Spinal cord (tissue), 10 donors: Measurements from ENCODE around the gene MIXL1. TPM values are rescaled to one million over a fixed set of nuclear protein-coding genes. Genes with fewer than 3 reads are reported as not detected.

Experiments used
- DNase-seq, 6 donors: peaks; one replicate each; pipeline versions ENCODE4 v3.0.0 to v3.0.0-alpha.2; 2013 to 2015; ENCODE audit warnings: low spot score in 6 of 6, low read depth in 4 of 6
- H3K27ac ChIP-seq: one replicate; pipeline ENCODE4 v1.5.1; 2013; ENCODE audit warnings: low read depth, low read length, control low read depth
- H3K27me3 ChIP-seq: one replicate; pipeline ENCODE4 v1.6.1; 2013; ENCODE audit warnings: low read length; ENCODE audit not compliant: control insufficient read depth, insufficient read depth
- H3K36me3 ChIP-seq: one replicate; pipeline ENCODE4 v1.6.1; 2013; ENCODE audit warnings: low read length; ENCODE audit not compliant: control insufficient read depth, insufficient read depth
- H3K4me1 ChIP-seq: one replicate; pipeline ENCODE4 v1.6.1; 2013; ENCODE audit warnings: low read length; ENCODE audit not compliant: control insufficient read depth, insufficient read depth
- H3K4me3 ChIP-seq: one replicate; pipeline ENCODE4 v1.5.1; 2013; ENCODE audit warnings: low read depth, low read length, control low read depth
- H3K9me3 ChIP-seq: one replicate; pipeline ENCODE4 v1.6.1; 2013; ENCODE audit warnings: low read length; ENCODE audit not compliant: control insufficient read depth, insufficient read depth
- WGBS: methylation state at CpG from one replicate; pipeline ENCODE4 v1.1.5; 2013; ENCODE audit warnings: missing lambda C conversion rate; ENCODE audit not compliant: insufficient coverage; 5-methylcytosine and 5-hydroxymethylcytosine counted together
- polyA plus RNA-seq, 2 donors: library from polyadenylated mRNA; unstranded; fragments of 120-200 nt; gene quantifications; one replicate each; pipeline ENCODE4 v1.2.1, GENCODE V29; 2013; ENCODE audit not compliant: insufficient read length in 2 of 2
- total RNA-seq, 2 donors: library from RNA; depleted of rRNA in 1 of 2; stranded (reverse); fragments of 120-200 nt in 1 of 2; fragments of >200 nt in 1 of 2; gene quantifications; one replicate each; pipeline versions ENCODE4 v1.2.3 to v1.2.4, GENCODE V29; 2013 to 2014
- donor health status: healthy.

The MIXL1 gene
- total and polyA plus RNA-seq, 4 donors: 0.22 to 1.1 (median 0.71) TPM

DNA sequence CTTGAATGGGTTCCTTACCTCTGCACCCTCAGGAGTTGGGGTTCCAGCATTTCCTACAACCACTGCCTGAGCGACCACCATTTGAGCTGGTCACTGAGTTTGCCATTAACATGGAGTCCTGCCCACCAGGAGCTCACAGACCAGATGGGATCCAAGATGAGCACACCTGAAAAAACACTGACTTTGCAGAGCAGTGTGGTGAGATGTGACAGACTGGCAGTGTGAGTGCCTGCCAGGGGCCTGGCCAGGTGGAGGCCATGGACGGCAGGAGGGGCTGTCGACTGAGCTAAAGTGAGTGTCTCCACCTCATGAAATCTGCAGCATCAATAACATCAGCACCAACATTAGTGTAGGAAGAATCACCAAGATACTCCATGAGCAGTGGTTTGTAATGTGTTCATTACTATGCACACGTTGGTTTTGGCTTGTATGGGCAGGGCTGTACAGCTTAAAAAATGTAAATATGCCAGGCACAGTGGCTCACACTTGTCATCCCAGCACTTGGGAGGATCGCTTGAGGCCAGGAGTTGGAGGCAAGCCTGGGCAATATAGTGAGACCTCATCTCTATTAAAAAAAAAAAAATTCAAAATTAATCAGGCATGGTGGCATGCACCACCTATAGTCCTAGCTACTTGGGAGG lies 12.2 kb upstream of the MIXL1 start:
- no peak for DNase-seq
- Histone ChIP-seq H3K4me3 (no peak overlapping the region), H3K9me3 (no peaks in the 10 kb centered on the region), H3K27me3 (no peaks in the 10 kb centered on the region), H3K4me1 (no peaks in the 10 kb centered on the region), H3K27ac (no peak overlapping the region), H3K36me3 (no peaks in the 10 kb centered on the region)
- WGBS: no CpG with 5 or more reads among the region's 5 CpGs

- H3K27ac ChIP-seq: no peak overlapping the region
- no peaks in the 10 kb centered on the region for H3K27me3 ChIP-seq
- WGBS: 86% methylated on average over 6 of the region's 8 CpGs
These were observed 10.9 kb upstream of the MIXL1 start for GRCh38 chr1:226212545-226212944.

GRCh38 chr1:226215239-226215638 lies 8.2 kb upstream of the MIXL1 start:
- H3K4me3 ChIP-seq: no peak overlapping the region
- 38% methylated on average over 4 of the region's 5 CpGs for WGBS
- H3K4me1 ChIP-seq: no peaks in the 10 kb centered on the region
- no peak overlapping the region for H3K27ac ChIP-seq
- DNase-seq: no peak
- no peaks in the 10 kb centered on the region for H3K36me3 ChIP-seq
- no peaks in the 10 kb centered on the region for H3K27me3 ChIP-seq
- H3K9me3 ChIP-seq: no peaks in the 10 kb centered on the region

More at GRCh38 chr1:226212545-226212944, 10.9 kb upstream of the MIXL1 start:
- H3K9me3 ChIP-seq: no peaks in the 10 kb centered on the region
- no peaks in the 10 kb centered on the region for H3K36me3 ChIP-seq
- no peak overlapping the region for H3K4me3 ChIP-seq
- H3K4me1 ChIP-seq: no peaks in the 10 kb centered on the region
- DNase-seq: no peak

GRCh38 chr1:226216056-226216455 lies 7.4 kb upstream of the MIXL1 start:
- Histone ChIP-seq H3K36me3 (no peaks in the 10 kb centered on the region), H3K9me3 (no peaks in the 10 kb centered on the region), H3K27ac (no peak overlapping the region), H3K4me3 (no peak overlapping the region), H3K27me3 (no peaks in the 10 kb centered on the region), H3K4me1 (no peaks in the 10 kb centered on the region)
- no peak for DNase-seq
- 54% methylated on average over 5 of the region's 5 CpGs for WGBS

DNA sequence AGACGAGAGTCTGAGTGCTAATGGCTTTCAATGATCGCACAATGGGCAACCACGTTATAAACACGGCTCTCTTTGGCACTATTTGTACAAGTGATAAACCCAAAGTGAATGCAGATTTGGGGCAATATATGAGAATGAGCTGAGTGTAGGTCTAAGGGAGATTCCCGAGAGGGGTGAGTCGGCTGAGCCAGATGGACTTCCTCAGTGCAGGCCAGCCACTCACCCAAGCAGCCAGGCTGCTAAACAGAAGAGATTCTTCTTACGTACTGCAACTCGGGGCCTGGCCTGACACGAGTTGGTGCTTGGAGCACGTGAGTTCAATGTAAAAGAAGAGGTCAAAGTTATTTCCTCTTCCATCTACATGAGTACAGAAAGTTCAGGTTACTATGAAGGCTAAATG lies 6.2 kb upstream of the MIXL1 start:
- H3K4me1 ChIP-seq: no peaks in the 10 kb centered on the region
- H3K4me3 ChIP-seq: no peak overlapping the region
- H3K9me3 ChIP-seq: no peaks in the 10 kb centered on the region
- WGBS: 74% methylated on average over 5 of the region's 10 CpGs
- H3K36me3 ChIP-seq: no peaks in the 10 kb centered on the region
- no peak overlapping the region for H3K27ac ChIP-seq
- no peaks in the 10 kb centered on the region for H3K27me3 ChIP-seq
- no peak for DNase-seq

- WGBS: 31% methylated on average over 10 of the region's 11 CpGs
- Histone ChIP-seq H3K27ac (no peak overlapping the region), H3K36me3 (no peaks in the 10 kb centered on the region), H3K4me3 (no peak overlapping the region), H3K27me3 (peaks cover 18% of the 10 kb centered on the region), H3K9me3 (no peaks in the 10 kb centered on the region), H3K4me1 (peaks cover 11% of the 10 kb centered on the region)
- no peak for DNase-seq
These were observed 2.8 kb upstream of the MIXL1 start for GRCh38 chr1:226220473-226221189.

- 90% methylated on average over 5 of the region's 10 CpGs for WGBS
- no peaks in the 10 kb centered on the region for H3K9me3 ChIP-seq
- H3K27me3 ChIP-seq: peaks cover 18% of the 10 kb centered on the region
- no peak for DNase-seq
- H3K4me1 ChIP-seq: peaks cover 11% of the 10 kb centered on the region
- H3K27ac ChIP-seq: no peak overlapping the region
- H3K4me3 ChIP-seq: no peak overlapping the region
- H3K36me3 ChIP-seq: no peaks in the 10 kb centered on the region
These were observed 778 bp upstream of the MIXL1 start for GRCh38 chr1:226222686-226223085.

DNA sequence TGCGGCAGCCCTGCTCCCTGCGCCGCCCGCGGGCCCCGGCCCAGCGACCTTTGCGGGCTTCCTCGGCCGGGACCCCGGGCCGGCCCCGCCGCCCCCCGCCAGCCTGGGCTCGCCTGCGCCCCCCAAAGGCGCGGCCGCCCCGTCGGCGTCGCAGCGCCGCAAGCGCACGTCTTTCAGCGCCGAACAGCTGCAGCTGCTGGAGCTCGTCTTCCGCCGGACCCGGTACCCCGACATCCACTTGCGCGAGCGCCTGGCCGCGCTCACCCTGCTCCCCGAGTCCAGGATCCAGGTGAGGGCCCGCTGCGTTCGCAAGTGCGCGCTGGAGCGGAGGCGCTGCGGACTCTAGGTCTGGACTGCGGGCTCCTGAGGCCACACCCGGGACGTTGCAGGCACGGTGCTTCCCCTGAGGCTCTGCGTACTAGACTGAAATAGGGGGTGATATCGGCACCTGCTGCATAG lies 351 bp downstream of the MIXL1 start:
- peaks cover 18% of the 10 kb centered on the region for H3K27me3 ChIP-seq
- no peaks in the 10 kb centered on the region for H3K9me3 ChIP-seq
- H3K27ac ChIP-seq: no peak overlapping the region
- under 1% methylated on average over 52 of the region's 55 CpGs for WGBS
- H3K36me3 ChIP-seq: no peaks in the 10 kb centered on the region
- DNase-seq: peak in 2 of 6 donors; percentile 28 to 39
- H3K4me1 ChIP-seq: peaks cover 11% of the 10 kb centered on the region
- peak overlapping the region; percentile 33 for H3K4me3 ChIP-seq

GRCh38 chr1:226226601-226227000 lies 3.1 kb downstream of the MIXL1 start:
- Histone ChIP-seq H3K4me1 (peaks cover 11% of the 10 kb centered on the region), H3K27ac (no peak overlapping the region), H3K9me3 (no peaks in the 10 kb centered on the region), H3K4me3 (no peak overlapping the region), H3K27me3 (peaks cover 18% of the 10 kb centered on the region), H3K36me3 (no peaks in the 10 kb centered on the region)
- DNase-seq: no peak
- WGBS: no CpG with 5 or more reads among the region's 3 CpGs

GRCh38 chr1:226233293-226233692 lies 9.8 kb downstream of the MIXL1 start:
- Histone ChIP-seq H3K27ac (no peak overlapping the region), H3K27me3 (no peaks in the 10 kb centered on the region), H3K9me3 (no peaks in the 10 kb centered on the region), H3K4me1 (no peaks in the 10 kb centered on the region), H3K36me3 (peaks cover 5% of the 10 kb centered on the region), H3K4me3 (no peak overlapping the region)
- no peak for DNase-seq
- 87% methylated on average over 2 of the region's 6 CpGs for WGBS
